GM18858 (cell line): ENCODE results near the gene DDX5.
"Not testable (repeated sequence)": the region's sequence is repeated elsewhere in the genome, so short reads cannot be mapped to it uniquely, and the experiment has no call there.

Experiments used
- ATAC-seq: cut with Tn5 transposase; IDR thresholded peaks from one replicate; pipeline ENCODE4 v1.9.1; 2021; ENCODE audit not compliant: unreplicated experiment

DDX5 gene

DNA sequence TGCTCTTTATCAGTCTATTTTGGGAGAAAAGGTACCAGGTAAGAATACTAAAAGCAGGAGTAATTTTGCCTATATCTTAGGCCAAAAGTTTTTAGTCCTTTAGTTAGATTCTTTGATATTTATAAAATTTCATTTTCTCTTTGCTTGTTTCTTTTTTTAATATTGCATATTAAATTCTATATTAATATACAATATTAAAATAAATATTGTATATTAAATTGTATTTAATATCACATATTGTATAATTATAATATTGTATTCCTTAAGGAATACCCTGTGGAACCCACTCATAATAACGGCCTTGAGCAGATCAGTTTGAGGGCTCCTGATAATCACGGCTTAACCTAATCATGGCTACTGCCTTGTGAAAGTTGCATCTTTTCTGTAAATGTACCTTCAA, 2.6 kb upstream of the DDX5 start:
- no peak for ATAC-seq

DNA sequence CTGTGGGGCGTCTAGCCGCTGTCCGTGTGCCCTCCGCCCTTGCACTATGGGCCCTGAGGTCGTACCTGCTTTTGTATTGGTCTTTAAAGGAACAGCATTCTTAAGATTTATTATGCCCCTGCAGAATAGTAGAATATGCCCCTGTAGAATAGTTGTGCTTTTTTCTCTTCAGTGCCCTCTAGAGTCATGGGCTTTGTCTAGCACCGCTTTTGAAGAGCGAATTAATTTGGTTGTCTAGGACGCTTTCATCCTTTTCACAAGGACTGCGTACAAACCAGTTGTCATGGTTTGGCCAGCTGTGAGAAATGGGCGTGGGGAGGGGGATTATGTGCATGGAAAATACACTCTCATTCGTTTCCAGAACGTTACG, 1.3 kb upstream of the DDX5 start:
- ATAC-seq, result peak; percentile 17

DNA sequence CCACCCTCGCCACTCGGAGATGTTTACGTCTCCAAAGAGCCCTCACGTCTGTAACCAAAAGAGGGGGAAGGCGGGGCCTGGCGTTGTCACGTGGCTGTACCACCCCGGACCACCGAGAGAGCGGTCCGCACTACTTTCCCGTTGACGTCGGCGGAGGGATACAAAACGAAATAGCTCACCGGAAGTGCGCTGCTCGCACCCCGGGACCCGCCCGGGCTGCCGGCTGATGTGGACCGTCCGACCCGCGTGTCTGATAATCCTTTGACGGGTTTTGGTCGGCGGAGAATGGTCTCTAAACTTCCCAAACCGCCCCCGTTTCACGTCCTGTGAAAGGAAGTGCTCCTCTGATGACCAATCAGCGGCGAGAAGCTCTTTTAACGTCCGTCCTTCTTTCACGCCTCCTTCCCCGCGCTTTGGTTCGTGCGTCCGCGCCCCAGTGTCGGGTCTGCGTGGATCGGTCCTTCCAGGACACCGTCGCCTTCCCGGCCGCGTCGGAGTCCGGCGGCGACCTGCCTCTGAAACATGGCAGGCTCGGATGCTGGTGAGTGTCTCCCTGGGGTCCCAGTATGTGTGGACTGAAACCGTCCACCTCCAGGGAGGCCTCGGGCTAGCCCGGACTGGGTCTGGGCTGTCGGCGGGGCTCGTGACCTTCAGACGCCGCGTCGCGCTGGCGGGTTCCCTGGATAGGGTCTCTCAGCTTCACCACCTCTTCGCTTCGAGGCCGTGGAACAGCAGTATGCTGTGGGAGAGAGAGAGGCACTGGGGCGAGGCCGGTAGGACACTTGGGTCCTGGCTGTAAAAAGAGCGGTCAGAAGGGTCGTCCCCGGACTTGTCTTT, 705 bp upstream of the DDX5 start, which contains the start of gene CEP95:
CEP95 (plus strand) TSS at position 402 of the 837 bp plus-strand sequence; CDS start at position 523, 121 bp downstream.
- ATAC-seq, result peak; percentile 34

DNA sequence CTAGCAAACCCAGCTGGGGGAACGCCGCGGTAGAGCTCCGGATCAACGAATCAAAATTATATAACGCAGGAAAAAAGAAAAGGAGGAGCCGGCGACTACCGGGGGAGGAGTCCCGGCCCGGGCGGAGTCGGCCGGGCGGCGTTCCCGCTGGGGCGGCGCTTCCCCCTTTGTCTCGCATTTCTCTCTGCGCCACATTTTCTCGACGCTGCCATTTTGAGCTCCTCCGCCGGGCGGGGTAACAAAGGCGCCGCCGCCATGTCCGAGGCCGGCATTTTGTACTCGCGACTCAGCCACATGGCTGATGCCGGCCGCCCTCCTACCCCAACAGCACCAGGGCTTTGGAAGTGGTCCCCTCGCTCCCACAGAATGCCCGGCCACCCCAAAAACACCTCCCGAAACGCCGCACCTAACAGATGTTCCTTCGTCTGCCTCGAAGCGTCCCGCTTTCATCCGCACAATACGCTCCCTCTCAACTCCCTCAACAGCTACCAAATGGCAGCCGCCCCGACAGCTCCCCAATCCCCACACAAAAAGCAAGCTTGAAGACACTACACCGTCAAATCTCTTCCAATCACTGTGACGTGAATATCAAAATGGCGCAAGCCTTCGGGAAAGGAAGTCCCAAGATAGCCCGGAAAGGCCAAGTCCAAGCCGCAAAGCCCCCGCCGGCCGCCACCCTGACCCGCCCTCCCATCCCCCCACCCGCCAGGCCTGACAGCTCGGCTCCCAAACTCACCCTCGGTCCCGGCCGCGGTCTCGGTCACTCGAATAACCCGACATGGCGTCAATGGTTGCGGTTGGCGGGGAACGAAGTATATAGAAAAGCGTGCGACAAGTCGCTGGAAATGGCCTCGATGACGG, 519 bp downstream of the DDX5 start:
- no peak for ATAC-seq

DNA sequence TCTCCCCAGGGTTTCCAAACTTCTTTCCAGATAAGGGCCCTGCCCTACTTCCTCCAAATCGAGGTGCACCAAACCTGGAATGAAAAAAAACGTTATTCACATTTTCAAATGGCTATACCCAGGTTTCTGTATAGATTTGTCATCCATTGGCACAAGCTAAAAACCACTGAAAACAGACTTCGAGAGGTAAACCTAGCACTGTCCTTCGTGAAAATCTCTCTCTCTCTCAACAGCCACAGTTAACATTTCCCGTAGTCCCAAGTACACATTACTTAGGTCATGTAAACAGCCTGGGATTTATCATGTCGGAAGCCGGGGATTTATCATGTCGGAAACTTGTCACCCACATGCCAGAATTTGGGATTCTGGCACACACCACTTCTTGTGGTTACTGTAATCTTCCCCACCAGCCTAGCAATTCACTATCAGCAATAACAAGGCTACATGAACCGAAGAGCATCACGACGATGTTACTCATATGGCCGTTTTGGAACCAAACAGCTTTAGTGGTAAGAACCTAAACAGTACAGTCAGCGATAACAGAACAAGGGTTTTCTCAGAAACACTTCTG, 1.2 kb downstream of the DDX5 start:
- ATAC-seq, result no peak

DNA sequence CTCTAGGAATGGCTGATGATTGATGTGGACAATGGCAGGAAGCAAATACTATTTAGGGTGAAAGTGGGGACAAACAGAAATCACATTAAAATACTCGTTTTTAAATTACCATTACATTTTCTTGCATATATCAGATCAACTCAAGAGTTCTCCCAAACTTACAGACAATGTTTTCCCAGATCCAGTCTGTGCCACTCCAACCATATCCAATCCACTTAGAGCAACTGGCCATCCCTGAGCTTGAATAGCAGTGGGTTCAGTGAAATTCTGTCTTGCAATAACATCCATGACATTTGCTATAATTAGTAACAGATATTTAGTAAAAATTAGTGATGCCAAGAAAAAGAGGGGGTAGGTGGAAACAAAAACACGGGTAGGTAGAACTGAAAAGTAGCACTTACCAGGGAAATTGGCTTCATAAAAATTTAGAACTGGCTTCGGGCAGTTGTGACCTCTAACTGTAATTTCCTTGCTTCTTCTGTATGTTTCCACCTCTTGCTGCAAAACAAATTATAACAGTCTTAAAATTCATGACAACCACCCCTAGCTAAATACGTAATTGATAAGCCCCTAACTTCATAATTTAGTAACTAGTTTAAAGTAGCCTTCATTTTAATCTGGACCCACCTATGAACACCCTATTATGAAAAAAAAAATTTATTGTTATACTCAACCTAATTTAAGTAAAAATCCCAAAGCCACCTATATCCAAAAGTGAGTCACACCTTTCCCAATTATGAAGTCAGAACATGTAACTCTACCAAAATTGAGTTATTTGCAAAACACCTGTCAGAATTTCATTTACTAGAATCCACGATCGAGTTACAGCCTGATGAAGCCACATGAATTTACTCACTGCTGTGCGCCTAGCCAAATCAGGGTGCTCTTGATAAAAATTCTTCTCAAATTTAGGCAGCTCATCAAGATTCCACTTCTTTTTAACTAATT, 2.0 kb downstream of the DDX5 start:
- no peak for ATAC-seq

DNA sequence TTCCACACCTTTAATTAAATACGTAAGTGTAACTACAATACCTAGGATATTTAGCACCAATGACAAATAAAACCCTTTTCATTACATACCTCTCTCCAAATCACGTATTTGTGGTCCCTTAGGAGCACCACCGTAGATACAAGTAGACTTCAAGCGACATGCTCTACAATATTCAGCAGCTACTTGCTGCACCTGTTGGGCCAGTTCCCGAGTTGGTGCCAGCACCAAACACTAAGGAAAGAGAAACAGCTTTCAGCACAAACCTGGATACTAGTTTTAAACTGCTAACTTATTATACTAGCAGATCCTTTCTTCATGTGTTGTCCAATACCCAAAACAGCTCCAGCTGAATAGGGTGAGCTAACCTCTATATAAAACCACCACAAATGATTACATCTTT, 2.7 kb downstream of the DDX5 start:
- ATAC-seq, result no peak

DNA sequence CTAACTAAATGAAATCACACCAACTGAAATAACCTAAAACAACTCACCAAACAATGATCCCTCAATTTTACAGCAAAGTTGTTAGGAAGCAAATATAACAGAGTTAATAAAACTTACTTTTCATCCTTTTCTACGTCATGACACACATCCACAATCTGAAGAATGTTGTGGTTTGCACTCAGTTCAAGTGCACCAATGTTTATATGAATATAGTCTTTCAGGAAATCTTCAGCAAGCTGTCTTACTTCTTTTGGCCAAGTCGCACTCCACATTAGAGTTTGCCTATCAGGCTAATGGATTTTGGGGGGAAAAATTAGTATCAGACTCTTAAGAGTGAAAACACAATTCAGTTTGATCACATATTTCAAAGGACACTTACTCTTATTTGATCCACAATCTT, 3.3 kb downstream of the DDX5 start:
- ATAC-seq, result no peak

DNA sequence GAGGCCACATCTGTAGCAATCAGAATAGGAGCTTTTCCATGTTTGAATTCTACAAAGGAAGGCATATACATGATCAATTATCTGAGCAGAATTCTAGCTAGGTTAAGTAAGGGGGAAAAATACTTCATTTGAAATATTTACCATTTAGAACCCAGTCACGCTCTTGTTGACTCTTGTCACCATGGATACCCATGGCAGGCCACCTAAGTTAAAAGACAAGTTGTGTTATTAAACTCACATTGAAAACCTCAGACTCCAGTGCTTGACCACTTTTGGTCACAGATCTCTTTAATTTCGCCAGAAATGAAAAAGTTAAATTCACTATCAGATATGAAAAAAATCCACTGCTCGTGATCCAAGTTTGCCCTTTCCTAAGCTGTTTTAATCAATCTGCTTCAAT, 4.1 kb downstream of the DDX5 start:
- no peak for ATAC-seq

DNA sequence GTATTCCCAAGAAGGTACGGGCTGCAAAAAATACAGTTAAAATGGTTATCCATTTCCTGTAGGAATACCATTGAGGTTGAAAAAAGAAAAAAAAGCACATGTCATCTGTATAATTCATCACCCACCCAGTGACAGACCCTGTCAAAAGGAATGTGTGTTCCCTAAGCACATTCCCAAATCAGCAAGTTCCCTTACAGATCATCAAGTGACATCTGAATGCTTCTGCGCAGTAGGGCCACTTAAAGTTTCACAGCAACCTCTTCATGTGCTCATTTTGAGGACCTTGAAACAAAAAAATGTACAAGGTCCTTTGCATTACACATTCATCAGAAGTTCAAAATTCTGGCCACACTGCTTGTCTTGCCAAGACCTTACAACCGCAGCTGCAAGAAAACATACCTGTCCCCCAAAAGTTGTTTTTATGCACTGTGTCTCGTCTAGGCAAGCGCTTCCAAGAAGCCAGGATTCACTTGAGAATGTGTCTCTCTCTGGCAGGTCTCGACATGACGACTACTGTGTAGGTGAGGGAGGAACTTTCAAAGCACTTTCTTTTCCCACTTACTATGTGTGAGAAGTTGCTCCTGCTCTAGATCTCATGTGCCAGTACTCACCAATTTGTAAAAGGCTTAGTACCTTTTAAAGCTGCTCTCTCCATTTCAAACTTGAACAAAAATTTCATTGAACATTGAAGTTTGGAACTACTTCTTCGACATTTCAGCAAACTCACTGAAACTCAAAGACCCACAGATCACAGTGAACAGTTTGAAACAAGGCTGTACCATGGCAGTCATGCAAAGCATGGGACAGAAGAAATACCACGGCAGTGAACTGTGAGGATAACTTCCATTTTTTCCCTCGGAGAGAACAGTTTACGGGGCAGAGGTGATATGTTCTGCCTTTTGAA, 5.0 kb downstream of the DDX5 start:
- no peak for ATAC-seq

DNA sequence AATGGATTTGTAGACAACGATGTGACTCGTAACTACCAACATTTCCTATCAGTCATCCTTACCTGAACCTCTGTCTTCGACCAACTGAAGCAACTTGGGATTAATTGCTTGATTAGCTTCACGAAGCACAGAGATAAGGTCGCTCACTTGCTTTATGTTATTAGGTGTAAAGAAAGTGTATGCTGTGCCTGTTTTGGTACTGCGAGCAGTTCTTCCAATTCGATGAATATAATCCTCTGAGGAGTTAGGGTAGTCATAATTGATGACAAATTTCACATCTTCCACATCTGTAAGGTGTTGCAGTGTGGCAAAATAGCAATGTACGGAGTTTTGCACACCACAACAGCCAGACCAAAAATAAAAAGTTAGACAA, 5.6 kb downstream of the DDX5 start:
- ATAC-seq, result no peak

DNA sequence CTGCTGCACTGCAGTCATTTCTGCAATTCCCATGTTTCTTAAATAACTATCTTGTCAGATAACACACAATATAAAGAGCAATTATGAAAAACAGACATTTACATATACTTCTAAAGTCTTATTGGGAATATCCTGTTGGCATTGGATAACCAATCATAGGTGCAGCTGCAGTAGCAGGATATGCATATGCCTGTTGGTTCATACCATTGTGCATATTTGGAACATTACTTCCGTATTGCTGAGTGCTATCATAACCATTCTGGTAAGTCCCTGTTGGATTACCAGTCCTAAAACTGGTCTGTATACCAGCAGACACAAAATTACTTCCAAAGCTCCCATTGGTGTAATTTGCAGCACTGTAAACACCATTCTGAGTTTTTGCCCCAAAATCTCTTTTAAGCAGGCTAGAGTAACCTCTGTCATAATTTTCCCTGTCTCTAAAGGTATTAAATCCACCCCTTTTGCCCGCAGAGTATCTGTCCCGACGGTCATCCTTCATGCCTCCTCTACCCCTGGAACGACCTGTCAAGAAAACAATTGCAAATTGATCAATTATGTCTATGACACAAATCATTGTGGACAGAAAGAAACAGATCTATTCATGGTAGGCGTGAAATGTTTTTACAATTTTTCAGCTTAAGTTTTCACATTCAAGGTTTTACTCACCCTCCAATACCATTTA, 6.1 kb downstream of the DDX5 start:
- ATAC-seq, result no peak

DNA sequence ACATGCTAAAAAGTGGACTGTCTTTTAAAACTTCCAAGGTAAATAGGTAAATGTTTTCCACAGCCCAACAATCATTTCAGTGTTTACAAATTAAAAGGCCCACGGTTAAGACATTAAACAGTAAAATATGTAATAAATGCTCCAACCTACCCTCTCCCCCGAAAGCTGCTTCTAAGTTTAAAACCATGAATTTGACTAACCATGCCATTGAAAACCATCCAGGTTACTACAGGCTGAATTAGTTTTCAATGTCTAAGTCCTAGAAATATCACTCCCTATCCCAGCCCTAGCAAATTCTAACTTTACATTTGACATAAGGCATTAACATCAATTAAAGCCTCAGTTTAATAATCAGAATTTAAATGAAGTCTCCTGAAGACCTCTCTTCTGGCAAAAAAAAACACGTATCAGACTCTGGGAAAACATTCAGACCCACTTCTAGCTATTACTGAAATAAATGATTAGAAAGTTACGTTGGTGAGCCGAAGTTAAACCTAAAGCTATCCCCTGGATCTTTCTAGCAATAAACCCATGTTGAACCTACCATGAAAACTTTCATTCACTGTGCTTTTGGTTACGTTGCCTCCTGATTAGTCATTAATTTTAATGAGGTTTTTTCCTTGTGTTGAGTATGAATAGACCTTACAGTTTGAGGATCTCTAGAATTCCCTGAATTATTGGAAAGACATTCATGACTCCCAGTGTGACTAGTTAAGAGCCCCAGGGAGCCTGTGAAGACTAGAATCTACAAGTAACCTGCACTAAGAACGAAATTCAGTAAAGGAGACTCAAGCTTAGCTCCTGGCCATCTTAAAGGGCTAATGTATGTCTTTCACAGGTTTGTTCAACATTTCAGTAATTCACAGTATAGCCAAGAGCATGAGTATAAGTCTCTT, 7.5 kb downstream of the DDX5 start:
- ATAC-seq, result no peak

DNA sequence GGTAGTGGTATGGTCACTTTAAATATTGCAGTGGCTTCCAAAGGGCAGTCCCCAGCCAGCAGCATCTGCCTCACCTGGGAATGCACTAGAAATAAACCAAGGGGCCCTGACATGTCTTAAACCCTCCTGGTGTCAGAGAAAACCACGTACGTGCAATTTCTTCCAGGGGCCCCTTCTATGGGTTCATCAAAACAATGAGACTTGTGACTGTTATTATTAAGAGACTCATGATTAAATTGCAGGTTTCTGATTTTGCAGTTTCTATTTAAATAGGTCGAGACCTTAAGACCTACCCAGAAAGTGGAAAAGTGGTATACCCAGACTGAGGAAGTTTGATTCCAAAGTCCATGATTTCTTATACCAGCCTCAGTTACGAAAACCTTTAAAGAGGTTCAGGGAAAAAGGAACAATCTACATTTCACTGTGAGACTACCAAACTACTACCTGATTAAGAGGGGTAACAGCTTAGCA, 8.5 kb downstream of the DDX5 start:
- no peak for ATAC-seq

DNA sequence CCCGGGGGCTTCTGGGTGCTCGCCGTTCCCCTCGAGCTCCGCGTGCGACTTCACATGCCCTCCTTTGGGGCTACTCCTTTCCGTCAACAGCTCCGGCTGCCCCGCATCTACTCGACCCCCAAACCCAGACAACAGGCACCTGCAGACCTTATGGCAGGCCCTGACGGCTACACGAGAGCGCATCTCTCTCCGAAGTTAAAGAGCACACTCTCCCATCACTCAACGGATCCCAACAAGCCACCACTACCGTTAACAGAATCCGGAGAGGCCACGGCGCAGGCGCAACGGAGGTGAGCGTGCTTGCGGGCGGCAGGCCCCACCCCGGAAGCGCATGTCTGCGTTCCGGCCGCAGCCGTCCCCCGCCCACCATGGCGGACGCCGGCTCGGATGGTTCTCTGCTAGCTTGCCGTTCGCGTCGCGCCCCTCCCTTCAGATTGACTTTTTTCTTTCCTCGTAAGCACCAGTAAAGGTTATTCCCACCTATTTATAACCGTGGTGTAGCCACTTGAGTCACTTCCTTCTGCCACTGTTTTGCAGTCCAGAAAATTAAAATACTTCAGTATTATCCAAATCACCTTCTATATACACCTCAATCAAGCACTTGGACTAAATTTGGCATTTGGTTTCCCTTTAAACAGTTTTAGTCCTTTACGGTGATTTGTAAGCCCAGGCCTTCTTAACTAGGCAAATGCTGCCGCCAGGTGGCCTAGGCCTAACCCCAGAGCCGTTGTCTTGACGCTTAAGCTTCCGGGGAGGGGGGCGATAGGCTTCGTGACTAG, 9.1 kb downstream of the DDX5 start, which contains the start of gene POLG2:
POLG2 (minus strand) TSS at position 269 of the 779 bp plus-strand sequence; CDS start at position 183, 86 bp downstream.
- ATAC-seq, result peak; percentile 75

DNA sequence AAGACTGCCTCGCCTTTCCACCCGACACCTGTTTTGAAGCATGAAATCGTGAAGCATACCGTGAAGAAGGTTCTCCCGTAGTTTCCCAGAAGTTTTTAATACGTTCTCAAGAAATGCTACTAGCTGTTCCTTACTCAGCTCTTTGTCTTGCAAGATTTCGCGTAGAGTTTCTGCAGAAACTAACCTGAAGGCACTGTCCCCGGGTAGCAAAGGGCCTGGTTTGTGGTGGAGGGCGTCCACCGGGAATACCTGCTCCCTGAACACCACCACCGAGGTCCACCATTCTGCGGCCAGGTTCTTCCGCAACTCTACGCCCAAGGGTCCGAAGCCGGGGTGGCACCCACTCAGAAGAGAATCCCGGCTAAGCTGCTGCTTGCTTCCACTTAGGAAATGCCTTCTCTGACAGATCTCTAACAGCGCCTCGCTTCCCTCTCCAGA, 9.7 kb downstream of the DDX5 start:
- no peak for ATAC-seq

DNA sequence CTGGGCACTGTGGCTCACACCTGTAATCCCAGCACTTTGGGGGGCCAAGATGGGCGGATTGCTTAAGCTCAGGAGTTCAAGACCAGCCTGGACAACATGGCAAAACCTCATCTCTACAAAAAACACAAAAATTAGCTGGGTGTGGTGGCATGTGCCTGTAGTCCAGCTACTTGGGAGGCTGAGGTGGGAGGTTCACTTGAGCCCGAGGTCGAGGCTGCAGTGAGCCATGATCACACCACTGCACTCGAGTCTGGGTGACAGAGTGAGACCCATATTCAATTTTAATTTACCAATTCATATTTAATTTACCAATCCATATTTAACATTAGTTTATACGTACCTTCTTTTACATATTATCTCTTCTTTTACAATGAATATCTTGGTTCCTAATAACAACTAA, 10.8 kb downstream of the DDX5 start:
- not testable (repeated sequence) for ATAC-seq
